HG02759 (cell line): Measurements from ENCODE around the gene ACAP1.
"Not testable (repeated sequence)": the region's sequence is repeated elsewhere in the genome, so short reads cannot be mapped to it uniquely, and the experiment has no call there.

ENCODE experiments used
- ATAC-seq: cut with Tn5 transposase; IDR thresholded peaks from one replicate; pipeline ENCODE4 v1.9.1; 2021; ENCODE audit warnings: mild to moderate bottlenecking, moderate library complexity; ENCODE audit not compliant: unreplicated experiment

ACAP1 gene

GRCh38 chr17:7354262-7354843, 18.0 kb downstream of the ACAP1 start:
- ATAC-seq = no peak

DNA sequence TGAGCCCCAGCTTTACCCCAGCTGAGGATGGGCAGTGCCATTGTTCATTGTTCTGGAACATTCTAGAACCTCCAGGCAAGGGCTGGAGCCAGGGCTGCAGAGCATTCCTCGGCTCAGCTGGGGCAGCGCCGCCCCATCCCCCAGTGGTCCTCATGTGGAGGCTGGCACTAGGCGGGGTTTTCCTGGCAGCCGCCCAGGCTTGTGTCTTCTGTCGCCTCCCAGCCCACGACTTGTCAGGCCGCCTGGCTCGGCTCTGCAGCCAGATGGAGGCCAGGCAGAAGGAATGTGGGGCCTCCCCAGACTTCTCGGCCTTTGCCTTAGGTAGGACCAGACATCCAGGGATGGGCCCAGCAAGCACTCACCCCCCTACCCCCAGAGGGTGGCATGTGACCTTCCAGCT, 18.7 kb downstream of the ACAP1 start, which contains the start of gene TMEM95:
TSS of gene TMEM95 (plus strand) at position 104 of the 400 bp plus-strand sequence. CDS start at position 153, 49 bp downstream.
- no peak for ATAC-seq

DNA sequence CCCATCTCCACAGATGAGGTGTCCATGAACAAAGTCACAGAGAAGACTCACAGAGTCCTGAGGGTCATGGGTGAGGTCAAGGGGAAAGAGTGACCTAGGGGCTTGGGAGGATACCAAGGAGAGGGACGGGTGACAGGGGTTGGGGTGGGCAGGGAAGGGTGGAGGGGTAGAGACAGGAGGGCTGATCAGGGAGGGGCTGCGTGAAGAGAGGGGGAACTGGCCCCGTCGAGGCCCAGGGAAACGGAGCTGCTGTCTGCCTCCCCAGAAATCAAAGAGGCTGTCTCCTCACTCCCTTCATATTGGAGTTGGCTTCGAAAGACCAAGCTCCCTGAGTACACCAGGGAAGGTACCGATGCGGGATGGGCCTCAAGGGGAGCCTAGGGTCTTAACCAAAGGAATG, 19.2 kb downstream of the ACAP1 start:
- no peak for ATAC-seq

DNA sequence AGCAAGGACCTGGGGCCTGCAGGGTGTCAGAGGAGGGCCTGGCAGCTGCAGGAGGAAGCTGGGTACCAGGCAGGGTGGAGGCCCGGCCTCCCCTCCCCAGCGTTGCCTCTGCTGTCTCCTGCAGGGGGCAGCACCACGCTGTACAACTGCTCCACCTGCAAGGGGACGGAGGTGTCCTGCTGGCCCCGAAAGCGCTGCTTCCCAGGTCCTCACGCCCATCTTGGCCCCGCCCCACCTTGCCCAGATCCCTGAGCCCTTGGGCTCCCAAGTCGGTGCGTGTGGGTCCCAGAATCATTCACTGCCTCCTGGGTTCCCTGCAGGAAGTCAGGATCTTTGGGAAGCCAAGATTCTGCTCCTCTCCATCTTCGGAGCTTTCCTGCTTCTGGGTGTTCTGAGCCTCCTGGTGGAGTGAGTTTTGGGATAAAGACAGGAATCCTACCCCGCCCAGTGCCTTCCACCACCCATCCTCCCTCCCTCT, 19.8 kb downstream of the ACAP1 start:
- ATAC-seq = peak; percentile 29

- ATAC-seq = no peak
Measured at GRCh38 chr17:7356756-7357155, 20.4 kb downstream of the ACAP1 start.

DNA sequence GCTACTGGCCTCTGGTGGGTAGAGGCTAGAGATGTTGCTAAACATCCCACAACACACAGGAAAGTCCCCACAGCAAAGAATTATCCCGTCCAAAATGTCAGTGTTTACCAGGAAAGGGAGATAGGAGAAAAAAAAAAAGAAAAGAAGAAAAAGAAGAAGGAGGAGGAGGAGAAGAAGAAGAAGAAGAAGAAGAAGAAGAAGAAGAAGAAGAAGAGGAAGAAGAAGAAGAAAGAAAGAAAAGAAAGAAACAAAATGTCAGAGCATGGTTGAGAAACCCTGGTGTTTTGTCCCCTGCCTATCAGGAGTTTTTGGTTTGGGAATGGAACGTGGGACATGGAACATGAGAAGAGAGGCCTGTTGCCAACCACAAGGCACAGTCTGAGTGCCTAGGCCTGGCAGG, 21.1 kb downstream of the ACAP1 start:
- ATAC-seq = no peak

DNA sequence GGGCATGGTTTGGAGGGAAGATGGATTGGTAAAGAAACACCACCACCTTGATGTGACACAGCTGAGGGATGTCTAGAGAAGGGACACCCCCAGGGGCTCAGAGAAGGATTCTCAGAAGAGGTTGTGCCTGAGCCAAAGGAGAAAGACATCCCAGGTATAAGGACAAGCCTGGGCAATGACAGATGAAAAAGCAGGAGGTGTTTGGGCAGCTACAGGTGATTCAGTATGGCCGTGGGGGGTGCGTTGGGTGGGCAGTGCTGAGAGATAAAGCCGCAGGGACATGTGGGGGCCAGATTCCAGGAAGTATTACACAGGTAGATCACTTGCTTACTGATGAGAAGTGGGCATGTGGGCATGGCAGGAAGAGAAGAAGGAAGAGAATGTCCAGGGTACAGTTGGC, 25.6 kb downstream of the ACAP1 start:
- no peak for ATAC-seq

GRCh38 chr17:7363311-7363710, 27.0 kb downstream of the ACAP1 start:
- no peak for ATAC-seq

- ATAC-seq = not testable (repeated sequence)
Measured at GRCh38 chr17:7365963-7366362, 29.6 kb downstream of the ACAP1 start.

- ATAC-seq = no peak
Measured at GRCh38 chr17:7367083-7367482, 30.8 kb downstream of the ACAP1 start.

DNA sequence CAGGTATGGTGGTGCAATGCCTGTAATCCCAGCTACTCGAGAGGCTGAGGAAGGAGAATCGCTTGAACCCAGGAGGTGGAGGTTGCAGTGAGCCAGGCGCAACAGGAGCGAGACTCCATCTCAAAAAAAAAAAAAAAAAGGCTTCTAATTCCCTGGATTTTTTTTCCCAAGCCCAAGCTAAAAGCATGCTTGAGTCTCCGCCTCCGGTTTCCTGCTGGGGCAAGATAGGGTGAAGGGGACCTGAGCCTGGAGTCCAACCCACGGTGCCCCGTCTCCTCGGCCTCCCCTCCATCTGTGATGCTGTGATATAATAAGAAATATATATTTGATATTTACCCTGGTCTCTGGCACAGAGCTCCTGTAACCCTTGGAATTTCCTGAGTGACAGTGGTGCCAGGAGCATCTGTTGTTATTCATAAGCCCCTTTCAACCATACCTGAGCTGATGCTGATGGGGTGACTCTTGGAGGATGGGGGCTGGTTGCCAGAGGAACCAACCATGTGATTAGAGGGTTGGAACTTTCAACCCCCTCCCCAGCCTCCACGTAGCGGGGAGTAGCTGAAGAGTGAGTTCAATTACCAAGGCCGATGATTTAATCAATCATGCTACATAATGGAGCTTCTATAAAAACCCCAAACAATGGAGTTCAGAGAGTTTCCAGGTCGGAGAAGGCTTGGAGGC, 31.7 kb downstream of the ACAP1 start:
- no peak for ATAC-seq

DNA sequence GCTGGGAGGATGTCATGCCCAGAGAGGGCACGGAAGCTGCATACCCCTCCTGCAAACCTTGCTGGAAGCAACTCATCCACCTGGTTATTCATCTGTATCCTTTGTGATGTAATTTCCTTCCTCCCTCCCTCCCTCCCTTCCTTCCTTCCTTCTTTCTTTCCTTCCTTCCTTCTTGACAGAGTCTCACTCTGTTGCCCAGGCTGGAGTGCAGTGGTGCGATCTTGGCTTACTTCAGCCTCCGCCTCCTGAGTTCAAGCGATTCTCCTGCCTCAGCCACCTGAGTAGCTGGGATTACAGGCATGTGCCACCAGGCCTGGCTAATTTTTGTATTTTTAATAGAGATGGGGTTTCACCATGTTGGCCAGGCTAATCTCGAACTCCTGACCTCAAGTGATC, 32.3 kb downstream of the ACAP1 start:
- not testable (repeated sequence) for ATAC-seq

- ATAC-seq = no peak
Measured at GRCh38 chr17:7369825-7370224, 33.5 kb downstream of the ACAP1 start.

- no peak for ATAC-seq
Measured at GRCh38 chr17:7370853-7371252, 34.5 kb downstream of the ACAP1 start.

DNA sequence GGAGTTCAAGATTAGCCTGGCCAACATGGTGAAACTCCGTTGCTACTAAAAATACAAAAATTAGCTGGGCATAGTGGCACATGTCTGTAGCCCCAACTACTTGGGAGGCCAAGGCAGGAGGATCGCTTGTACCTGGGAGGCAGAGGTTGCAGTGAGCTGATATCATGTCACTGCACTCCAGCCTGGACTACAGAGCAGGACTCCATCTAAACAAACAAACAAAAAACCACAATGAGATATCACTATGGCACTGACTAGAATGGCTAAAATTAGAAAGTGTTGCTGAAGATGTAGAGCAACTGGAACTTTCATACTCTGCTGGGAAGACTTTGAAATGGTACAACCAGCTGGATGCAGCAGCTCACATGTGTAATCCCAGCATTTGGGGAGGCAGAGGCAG, 38.0 kb downstream of the ACAP1 start:
- no peak for ATAC-seq

- ATAC-seq = no peak
Measured at GRCh38 chr17:7379134-7379533, 42.8 kb downstream of the ACAP1 start.

DNA sequence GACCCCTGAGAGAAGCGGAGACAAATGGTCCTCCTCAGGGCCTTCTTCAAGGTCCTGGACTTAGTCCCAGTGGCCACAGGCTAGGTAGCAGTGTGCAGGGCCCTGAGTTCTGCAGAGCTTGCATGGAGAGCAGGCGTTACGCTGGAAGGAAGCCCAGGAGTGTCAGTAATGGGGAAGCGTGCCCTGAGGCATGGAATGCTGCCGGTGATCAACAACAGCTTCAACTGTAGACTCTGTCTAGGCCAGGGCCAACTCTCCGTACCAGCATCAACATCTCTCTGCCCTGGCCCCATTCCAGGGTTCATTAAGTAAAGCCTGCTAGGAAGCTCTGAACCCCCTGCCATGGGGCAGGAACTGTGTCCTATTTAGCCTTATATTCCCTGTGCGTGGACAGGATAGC, 44.0 kb downstream of the ACAP1 start:
- ATAC-seq = no peak

DNA sequence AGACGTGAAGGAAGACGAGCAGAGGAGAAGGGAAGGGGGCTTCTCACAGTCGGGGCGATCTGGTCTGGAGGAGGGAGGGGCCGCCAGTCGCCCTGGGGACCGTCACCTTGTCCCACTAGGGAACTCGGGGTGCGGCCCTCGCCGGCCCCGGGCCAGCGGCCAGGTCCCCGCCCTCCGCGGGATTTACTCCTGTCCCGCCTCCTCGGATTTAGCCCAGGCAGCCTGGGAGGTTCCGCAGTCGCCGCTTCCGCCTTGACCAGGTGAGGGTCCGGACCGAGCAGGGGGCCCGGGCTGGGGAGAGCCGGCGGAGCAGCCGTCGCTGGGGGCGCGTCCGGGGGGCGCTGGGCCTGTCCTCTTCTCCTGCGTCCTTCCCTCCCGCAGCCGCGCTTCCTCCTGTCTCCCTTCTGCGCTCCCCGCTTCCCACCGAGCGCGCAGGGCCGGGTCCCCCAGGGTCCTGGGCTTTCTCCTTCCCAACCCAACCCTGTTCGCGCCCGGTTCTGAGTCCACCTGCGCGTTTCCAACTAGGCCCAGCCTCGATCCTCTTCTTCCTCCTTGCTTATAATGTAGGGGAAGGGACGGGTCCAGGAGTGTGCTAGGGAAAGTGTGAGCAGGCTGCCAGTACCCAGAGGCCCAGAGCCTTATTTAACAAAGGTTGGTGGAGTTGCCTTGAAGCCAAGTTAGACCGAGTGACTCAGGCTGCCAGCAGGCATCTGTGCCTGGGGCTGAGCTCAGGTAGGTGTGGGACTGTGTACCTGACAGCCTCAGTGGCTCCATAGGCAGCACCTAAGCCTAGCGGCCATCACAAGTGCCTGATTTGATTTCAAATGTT, 44.7 kb downstream of the ACAP1 start, which contains the start of gene TNK1:
TSS of gene TNK1 (plus strand) at position 235 of the 829 bp plus-strand sequence. CDS start 1,838 bp downstream, outside the sequence.
- ATAC-seq = no peak

DNA sequence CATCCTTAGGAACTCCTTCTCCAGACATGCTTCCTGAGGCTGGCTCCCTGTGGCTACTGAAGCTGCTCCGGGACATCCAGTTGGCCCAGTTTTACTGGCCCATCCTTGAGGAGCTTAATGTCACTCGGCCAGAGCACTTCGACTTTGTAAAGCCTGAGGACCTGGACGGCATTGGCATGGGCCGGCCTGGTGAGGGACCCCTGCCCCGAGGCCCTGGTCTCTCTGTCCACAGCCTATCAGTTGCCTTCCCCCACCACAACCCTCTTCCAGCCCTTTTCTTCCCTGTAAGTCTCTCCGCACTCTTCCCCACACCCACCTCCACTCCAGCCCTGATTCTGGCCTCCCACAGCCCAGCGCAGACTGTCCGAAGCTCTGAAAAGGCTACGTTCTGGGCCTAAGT, 46.6 kb downstream of the ACAP1 start:
- ATAC-seq = no peak

DNA sequence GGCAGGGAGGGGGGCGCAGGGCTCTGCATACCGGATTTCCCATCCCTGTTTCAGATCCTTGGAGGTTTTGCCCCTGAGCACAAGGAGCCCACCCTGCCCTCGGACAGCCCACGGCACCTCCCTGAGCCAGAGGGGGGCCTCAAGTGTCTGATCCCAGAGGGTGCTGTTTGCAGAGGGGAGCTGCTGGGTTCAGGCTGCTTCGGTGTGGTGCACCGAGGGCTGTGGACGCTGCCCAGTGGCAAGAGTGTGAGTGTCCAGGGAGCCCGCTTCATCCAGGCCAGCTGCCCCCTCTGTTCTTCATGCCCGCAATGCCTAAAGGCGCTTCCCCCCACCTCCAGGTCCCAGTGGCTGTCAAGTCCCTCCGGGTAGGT, 47.0 kb downstream of the ACAP1 start:
- no peak for ATAC-seq

DNA sequence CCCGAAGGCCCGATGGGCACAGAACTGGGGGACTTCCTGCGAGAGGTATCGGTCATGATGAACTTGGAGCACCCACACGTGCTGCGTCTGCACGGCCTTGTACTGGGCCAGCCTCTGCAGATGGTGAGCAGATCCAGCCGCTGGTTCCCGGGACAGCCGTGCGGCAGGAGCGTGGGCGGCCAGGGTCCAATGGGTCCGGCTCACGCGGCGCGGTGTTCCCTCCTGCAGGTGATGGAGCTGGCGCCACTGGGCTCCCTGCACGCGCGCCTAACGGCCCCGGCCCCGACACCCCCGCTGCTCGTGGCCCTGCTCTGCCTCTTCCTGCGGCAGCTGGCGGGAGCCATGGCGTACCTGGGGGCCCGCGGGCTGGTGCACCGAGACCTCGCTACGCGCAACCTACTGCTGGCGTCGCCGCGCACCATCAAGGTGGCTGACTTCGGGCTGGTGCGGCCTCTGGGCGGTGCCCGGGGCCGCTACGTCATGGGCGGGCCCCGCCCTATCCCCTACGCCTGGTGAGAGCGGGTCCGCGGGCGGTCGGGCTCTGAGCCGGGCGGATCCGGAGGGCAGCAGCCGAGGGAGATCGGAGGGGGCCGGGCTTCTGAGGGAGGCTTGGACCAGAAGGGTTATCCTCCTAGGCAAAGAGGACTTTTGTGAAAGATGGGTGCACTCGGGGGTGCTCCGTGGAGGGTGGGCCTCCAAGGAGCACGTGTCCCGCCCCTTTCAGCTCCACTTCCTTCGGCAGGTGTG, 47.6 kb downstream of the ACAP1 start:
- ATAC-seq = peak; percentile 84
